ENCODE data around the gene CYP26C1.

Gene CYP26C1

DNA sequence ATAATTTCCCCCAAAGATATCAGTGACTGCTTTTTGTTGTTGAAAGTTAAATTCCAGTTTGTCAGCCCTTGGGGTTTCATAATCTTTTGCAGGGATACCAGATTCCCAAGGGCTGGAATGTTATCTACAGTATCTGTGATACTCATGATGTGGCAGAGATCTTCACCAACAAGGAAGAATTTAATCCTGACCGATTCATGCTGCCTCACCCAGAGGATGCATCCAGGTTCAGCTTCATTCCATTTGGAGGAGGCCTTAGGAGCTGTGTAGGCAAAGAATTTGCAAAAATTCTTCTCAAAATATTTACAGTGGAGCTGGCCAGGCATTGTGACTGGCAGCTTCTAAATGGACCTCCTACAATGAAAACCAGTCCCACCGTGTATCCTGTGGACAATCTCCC lies 16.3 kb downstream of the CYP26C1 start:
- H3K4me3 ChIP-seq (replicated peaks; ENCODE audit: insufficient read depth, low read length) = no peak overlapping the region
- no peak for DNase-seq (ENCODE audit: low read depth in 1 of 2, low spot score in 1 of 2)
- peaks cover 63% of the 10 kb centered on the region for H3K27me3 ChIP-seq (ENCODE audit: insufficient read depth, poor library complexity, severe bottlenecking)
- TF ChIP-seq SPI1 (IDR thresholded peaks at IDR 0.05; ENCODE audit: borderline replicate concordance, low read depth) = no peak
- no peak for TF ChIP-seq GABPA (IDR thresholded peaks at IDR 0.05; ENCODE audit: low read depth)
- TF ChIP-seq, protein P1, sequence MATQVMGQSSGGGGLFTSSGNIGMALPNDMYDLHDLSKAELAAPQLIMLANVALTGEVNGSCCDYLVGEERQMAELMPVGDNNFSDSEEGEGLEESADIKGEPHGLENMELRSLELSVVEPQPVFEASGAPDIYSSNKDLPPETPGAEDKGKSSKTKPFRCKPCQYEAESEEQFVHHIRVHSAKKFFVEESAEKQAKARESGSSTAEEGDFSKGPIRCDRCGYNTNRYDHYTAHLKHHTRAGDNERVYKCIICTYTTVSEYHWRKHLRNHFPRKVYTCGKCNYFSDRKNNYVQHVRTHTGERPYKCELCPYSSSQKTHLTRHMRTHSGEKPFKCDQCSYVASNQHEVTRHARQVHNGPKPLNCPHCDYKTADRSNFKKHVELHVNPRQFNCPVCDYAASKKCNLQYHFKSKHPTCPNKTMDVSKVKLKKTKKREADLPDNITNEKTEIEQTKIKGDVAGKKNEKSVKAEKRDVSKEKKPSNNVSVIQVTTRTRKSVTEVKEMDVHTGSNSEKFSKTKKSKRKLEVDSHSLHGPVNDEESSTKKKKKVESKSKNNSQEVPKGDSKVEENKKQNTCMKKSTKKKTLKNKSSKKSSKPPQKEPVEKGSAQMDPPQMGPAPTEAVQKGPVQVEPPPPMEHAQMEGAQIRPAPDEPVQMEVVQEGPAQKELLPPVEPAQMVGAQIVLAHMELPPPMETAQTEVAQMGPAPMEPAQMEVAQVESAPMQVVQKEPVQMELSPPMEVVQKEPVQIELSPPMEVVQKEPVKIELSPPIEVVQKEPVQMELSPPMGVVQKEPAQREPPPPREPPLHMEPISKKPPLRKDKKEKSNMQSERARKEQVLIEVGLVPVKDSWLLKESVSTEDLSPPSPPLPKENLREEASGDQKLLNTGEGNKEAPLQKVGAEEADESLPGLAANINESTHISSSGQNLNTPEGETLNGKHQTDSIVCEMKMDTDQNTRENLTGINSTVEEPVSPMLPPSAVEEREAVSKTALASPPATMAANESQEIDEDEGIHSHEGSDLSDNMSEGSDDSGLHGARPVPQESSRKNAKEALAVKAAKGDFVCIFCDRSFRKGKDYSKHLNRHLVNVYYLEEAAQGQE (IDR thresholded peaks at IDR 0.05; ENCODE audit: insufficient replicate concordance, low read depth) = no peak
- TF ChIP-seq, protein P2, sequence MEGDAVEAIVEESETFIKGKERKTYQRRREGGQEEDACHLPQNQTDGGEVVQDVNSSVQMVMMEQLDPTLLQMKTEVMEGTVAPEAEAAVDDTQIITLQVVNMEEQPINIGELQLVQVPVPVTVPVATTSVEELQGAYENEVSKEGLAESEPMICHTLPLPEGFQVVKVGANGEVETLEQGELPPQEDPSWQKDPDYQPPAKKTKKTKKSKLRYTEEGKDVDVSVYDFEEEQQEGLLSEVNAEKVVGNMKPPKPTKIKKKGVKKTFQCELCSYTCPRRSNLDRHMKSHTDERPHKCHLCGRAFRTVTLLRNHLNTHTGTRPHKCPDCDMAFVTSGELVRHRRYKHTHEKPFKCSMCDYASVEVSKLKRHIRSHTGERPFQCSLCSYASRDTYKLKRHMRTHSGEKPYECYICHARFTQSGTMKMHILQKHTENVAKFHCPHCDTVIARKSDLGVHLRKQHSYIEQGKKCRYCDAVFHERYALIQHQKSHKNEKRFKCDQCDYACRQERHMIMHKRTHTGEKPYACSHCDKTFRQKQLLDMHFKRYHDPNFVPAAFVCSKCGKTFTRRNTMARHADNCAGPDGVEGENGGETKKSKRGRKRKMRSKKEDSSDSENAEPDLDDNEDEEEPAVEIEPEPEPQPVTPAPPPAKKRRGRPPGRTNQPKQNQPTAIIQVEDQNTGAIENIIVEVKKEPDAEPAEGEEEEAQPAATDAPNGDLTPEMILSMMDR (IDR thresholded peaks at IDR 0.05; ENCODE audit: insufficient read depth, low read length) = no peak
- TF ChIP-seq POLR2AphosphoS5 (IDR thresholded peaks at IDR 0.05; ENCODE audit: low read depth) = no peak
- no peak overlapping the region for H3K27ac ChIP-seq (replicated peaks)

DNA sequence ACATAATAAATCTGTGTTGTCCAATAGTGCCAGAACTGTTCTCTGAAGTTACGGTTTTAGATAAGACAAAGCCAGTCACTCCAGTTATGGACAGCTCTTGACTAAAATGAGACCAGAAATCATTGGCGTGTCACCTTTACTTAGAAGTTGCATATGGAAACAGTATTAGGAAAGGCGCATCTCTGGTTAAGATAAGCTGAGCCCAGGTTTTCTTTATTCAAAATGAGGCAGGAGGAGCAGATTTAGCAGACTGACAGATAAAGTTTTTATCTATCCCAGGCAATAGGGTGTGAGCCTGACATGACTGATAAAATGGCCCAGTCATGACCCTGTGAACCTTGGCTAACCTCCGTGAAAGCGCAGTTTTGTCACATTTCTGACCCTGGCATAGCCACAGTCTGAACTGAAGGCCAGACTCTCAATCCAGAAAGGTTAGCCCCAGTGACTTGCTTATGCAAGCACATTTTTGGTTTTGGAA lies 17.3 kb downstream of the CYP26C1 start:
- no peak for DNase-seq (ENCODE audit: low read depth in 1 of 2, low spot score in 1 of 2)
- TF ChIP-seq, protein P1 (IDR thresholded peaks at IDR 0.05; ENCODE audit: insufficient replicate concordance, low read depth) = no peak
- TF ChIP-seq GABPA (IDR thresholded peaks at IDR 0.05; ENCODE audit: low read depth) (no peak), POLR2AphosphoS5 (IDR thresholded peaks at IDR 0.05; ENCODE audit: low read depth) (no peak), SPI1 (IDR thresholded peaks at IDR 0.05; ENCODE audit: borderline replicate concordance, low read depth) (no peak)
- TF ChIP-seq, protein P2 (IDR thresholded peaks at IDR 0.05; ENCODE audit: insufficient read depth, low read length) = no peak
- H3K4me3 ChIP-seq (replicated peaks; ENCODE audit: insufficient read depth, low read length) = no peak overlapping the region
- no peak overlapping the region for H3K27ac ChIP-seq (replicated peaks)
- peaks cover 53% of the 10 kb centered on the region for H3K27me3 ChIP-seq (ENCODE audit: insufficient read depth, poor library complexity, severe bottlenecking)

DNA sequence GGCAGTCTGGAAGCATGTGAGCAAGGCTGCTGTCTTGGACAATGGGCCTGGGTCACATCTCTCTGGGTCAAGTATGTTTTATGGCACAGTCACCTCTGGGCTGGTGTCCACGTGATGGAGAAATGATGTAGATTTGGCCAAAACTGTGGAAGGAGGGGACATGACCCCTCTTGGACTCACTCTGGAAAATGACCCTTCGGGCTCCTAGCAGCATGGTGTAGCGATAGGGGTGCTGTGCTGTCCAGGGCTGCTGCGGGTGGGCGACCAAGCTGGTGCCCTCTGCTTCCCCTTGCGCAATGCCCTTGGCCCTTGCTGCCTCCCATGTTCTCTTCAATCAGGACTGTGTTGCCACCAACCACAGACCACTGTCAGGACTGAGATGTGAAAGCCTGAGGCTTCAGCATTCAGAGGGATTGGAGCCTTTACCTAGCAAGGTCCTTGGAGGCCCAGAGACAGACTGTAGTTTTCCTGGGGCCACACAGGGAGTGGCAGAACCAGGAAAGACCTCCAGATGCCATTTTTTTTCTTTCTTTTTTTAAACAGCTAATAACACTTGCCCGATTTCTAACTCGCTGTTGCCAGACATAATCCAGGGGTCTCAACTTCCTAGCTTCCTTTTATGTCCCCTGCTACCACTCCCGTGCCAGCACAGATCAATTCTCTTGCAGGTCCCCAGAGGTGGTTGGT lies 19.2 kb downstream of the CYP26C1 start:
- no peak overlapping the region for H3K27ac ChIP-seq (replicated peaks)
- H3K4me3 ChIP-seq (replicated peaks; ENCODE audit: insufficient read depth, low read length) = no peak overlapping the region
- TF ChIP-seq, protein P2 (IDR thresholded peaks at IDR 0.05; ENCODE audit: insufficient read depth, low read length) = no peak
- TF ChIP-seq SPI1 (IDR thresholded peaks at IDR 0.05; ENCODE audit: borderline replicate concordance, low read depth) (no peak), POLR2AphosphoS5 (IDR thresholded peaks at IDR 0.05; ENCODE audit: low read depth) (no peak), GABPA (IDR thresholded peaks at IDR 0.05; ENCODE audit: low read depth) (no peak)
- TF ChIP-seq, protein P1 (IDR thresholded peaks at IDR 0.05; ENCODE audit: insufficient replicate concordance, low read depth) = no peak
- DNase-seq (ENCODE audit: low read depth in 1 of 2, low spot score in 1 of 2) = no peak
- peaks cover 34% of the 10 kb centered on the region for H3K27me3 ChIP-seq (ENCODE audit: insufficient read depth, poor library complexity, severe bottlenecking)
